NB4 (cell line): ENCODE data around the gene PITX2.

Source experiments
- CTCF ChIP-seq: IDR thresholded peaks from one replicate; pipeline ENCODE4 v1.5.1; 2012; ENCODE audit warnings: low read depth, low read length
- MAX ChIP-seq: IDR thresholded peaks from 2 replicates; pipeline ENCODE4 v1.6.1; 2011; ENCODE audit warnings: low read depth, low read length
- POLR2A ChIP-seq: IDR thresholded peaks from 2 replicates; pipeline ENCODE4 v1.6.1; 2011; ENCODE audit warnings: mild to moderate bottlenecking; ENCODE audit not compliant: insufficient read length; ENCODE audit errors: extremely low read depth

- TF ChIP-seq CTCF = no peak
- TF ChIP-seq POLR2A = no peak
- no peak for TF ChIP-seq MAX
Observed at GRCh38 chr4:110587666-110588285, 35.1 kb downstream of the PITX2 start.
